ENCODE results near the gene WRNIP1.
"Not testable (repeated sequence)": the region's sequence is repeated elsewhere in the genome, so short reads cannot be mapped to it uniquely, and the experiment has no call there.

The WRNIP1 gene

GRCh38 chr6:2760882-2761842 is 4.0 kb upstream of the WRNIP1 start:
- no peak for DNase-seq (ENCODE audit: low spot score)
- Histone ChIP-seq H3K27ac (no peak overlapping the region), H3K4me3 (no peak overlapping the region)
- TF ChIP-seq CTCF (IDR thresholded peaks at IDR 0.05): peak; percentile 26

GRCh38 chr6:2762868-2763267 is 2.3 kb upstream of the WRNIP1 start:
- not testable (repeated sequence) for DNase-seq (ENCODE audit: low spot score); H3K27ac ChIP-seq; H3K4me3 ChIP-seq

- H3K4me3 ChIP-seq: no peak overlapping the region
- no peak for DNase-seq (ENCODE audit: low spot score)
These were observed 1.8 kb upstream of the WRNIP1 start for GRCh38 chr6:2763345-2763841.

GRCh38 chr6:2763876-2764540 is 1.2 kb upstream of the WRNIP1 start:
- no peak for DNase-seq (ENCODE audit: low spot score)
- no peak for TF ChIP-seq CTCF (IDR thresholded peaks at IDR 0.05)

More at GRCh38 chr6:2763345-2763841, 1.8 kb upstream of the WRNIP1 start:
- H3K27ac ChIP-seq: no peak overlapping the region
- TF ChIP-seq CTCF (IDR thresholded peaks at IDR 0.05): no peak

GRCh38 chr6:2764610-2765165 is 505 bp upstream of the WRNIP1 start:
- TF ChIP-seq CTCF (IDR thresholded peaks at IDR 0.05): no peak
- DNase-seq (ENCODE audit: low spot score): peak; percentile 83
- Histone ChIP-seq H3K27ac (peak overlapping the region; percentile 82 to 85), H3K4me3 (peak overlapping the region; percentile 69)

More at GRCh38 chr6:2763876-2764540, 1.2 kb upstream of the WRNIP1 start:
- Histone ChIP-seq H3K4me3 (peak overlapping the region; percentile 69), H3K27ac (peak overlapping the region; percentile 82 to 85)

- Histone ChIP-seq H3K27ac (peak overlapping the region; percentile 94 to 97), H3K4me3 (peak overlapping the region; percentile 91)
- DNase-seq (ENCODE audit: low spot score): peak; percentile 79
- TF ChIP-seq CTCF (IDR thresholded peaks at IDR 0.05): no peak
These were observed 938 bp downstream of the WRNIP1 start for GRCh38 chr6:2765896-2766766.

Measured in coronary artery (tissue), 2 donors.